ENCODE results near the gene PFKFB1.
"Not testable (repeated sequence)": the region's sequence is repeated elsewhere in the genome, so short reads cannot be mapped to it uniquely, and the experiment has no call there.

The PFKFB1 gene

GRCh38 chrX:54992911-54993622, 921 bp downstream of the PFKFB1 start:
- no peak for DNase-seq (ENCODE audit: low read depth)

DNA sequence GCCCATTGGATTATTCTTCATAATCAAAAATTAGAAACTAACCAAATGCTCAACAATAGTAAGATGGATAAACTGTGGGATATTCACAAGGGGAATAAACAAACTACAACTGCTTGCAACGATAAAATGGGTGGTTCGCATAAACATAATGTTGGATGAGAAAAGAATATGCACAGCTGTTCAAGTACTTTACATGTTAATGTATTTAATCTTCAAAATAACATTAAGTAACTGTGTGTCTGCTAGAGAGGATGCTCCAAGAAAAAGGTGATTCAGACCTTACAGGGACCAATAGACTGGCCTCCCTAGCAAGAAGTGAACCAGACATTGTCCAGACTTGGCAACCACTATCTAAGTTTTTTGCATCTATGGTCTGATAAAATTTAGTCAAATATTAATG, 2.3 kb downstream of the PFKFB1 start:
- DNase-seq (ENCODE audit: low read depth): no peak

- DNase-seq (ENCODE audit: low read depth): not testable (repeated sequence)
Measured at GRCh38 chrX:54983306-54983705, 10.7 kb downstream of the PFKFB1 start.

DNA sequence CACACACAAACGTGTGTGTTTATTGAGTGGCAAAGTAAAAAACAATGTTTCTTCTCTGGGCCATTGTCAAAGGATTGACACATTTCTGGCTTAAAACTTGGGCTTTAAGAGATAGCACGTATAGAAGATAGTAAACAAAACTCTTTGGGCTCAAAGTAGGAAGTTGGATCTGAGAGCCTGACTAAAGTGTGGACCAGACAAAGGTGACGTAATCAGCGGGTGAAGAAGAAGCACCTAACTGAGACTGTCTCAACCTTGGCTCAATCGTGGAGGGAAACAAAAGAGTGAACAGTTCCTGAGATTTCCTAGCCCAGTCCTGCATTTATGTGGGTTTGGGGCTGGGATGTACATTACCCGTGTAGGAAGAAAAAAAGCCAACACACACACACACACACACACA, 13.7 kb downstream of the PFKFB1 start:
- DNase-seq (ENCODE audit: low read depth): no peak

DNA sequence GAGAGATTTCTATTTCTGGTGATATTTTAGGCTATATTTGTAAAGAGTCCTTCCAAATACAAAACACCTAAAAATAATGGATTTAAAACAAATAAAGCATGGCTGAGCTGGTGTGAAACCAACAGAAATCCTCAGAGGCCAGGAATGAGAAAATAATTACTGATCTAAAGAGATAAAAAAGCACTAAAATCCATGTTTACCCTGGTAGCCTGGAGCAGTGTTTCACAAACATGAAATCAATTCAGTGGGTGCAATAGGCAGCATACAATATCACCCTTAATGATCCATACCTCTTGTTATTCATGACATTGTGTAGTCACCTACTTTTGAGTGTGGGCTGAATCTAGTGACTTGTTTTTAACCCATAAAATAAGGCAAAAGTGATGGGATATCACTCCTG, 14.6 kb downstream of the PFKFB1 start:
- DNase-seq (ENCODE audit: low read depth): no peak

- no peak for DNase-seq (ENCODE audit: low read depth)
Measured at GRCh38 chrX:54978448-54978847, 15.5 kb downstream of the PFKFB1 start.

- DNase-seq (ENCODE audit: low read depth): no peak
Measured at GRCh38 chrX:54977387-54977786, 16.6 kb downstream of the PFKFB1 start.

DNA sequence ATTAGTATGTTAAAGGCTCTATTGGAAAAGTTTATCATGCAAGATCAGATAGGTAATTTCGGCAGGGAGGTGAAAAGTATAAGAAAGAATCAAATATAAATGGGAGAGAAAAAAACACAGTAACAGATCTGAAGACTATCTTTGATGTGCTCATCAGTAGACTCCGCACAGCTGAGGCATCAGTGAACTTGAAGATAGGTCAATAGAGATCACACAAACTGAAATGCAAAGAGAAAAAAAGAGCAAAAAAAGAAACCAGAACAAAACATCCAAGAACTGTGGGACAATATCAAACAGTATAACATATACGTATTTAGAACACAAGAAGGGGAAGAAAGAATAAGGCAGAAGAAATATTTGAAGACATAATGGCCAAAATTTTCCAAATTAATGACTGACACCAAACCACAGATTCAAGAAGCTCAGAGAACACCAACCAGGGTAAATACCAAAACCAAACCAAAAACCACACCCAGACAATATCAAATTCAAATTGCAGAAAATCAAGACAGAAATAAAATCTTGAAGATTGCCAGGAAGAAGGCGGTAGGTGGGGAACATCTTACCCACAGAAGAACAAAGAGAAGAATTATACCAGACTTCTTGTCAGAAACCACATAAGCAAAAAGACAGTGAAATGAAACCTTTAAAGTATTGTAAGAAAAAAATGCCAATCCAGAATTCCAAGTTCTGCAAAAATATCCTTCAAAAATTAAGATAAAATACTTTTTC, 29.1 kb downstream of the PFKFB1 start:
- no peak for DNase-seq (ENCODE audit: low read depth)

DNA sequence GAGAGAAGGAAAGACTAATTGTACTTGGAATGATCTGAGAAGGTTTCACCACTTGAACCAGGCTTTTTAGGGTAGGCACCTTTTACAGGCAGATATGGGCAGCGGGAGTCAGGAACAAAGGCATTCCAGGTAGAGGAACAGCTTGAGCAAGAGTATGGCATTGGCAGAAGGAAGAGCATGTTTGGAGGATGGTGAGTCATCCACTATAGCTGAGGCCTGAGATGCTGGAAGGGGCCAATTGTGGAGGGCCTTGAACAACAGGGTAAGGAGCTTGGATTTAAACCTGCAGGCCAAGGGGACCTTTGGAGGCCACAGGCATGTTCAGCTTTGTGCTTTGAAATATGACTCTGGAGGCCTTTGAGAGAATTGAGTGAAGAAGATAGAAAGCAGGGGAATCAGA, 32.2 kb downstream of the PFKFB1 start:
- no peak for DNase-seq (ENCODE audit: low read depth)

DNA sequence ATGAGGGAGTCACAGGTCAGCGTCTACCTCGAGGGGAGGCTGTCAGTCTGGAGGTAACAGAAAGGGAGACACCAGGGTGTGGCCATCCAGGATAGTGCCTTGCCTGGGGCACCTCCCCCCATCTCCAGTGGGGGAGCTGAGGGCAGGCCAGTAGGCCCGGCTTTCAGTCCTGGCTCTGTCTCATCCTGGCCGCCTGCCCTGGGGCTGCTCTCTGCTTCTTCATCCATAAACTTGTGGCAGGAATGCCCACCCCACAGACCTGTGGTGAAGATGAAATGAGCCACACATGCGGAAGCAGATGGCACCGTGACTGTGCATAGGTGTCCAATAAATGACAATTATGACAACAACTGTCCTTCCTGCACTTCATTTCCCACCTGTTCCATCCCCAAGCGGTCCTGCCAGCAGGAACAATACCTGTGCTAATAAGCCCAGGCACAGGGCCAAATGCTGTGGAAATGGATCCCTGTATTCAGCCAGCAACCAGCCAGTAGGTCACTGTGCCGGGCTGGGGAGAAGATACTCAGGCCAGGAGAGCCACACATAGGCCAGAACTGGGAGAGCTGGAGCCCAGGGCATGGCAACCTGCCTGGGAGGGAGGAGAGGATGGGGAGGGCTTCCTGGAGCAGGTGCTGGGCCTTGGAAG, 43.1 kb downstream of the PFKFB1 start:
- DNase-seq (ENCODE audit: low read depth): no peak

DNA sequence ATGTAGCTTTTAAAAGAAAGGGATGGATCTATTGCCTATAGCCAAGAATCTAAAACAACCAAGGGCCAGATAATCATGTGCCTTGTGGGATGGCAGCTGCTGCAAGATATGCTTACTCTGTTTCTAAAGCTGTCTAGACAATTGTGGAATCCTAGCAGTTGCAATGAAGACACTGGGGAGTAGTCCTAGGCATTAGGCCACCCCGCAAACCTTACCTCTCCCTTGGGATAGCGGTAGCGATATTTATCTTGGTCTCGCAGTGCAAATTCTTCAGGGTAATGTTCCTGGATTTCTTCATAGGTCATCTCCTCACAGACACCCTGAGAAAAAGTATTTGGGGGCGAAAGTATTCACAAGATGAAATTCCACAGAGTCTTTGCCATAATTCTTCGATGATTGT, 48.8 kb downstream of the PFKFB1 start:
- no peak for DNase-seq (ENCODE audit: low read depth)

- no peak for DNase-seq (ENCODE audit: low read depth)
Measured at GRCh38 chrX:54944816-54945215, 49.2 kb downstream of the PFKFB1 start.

- no peak for DNase-seq (ENCODE audit: low read depth)
Measured at GRCh38 chrX:54937416-54937815, 56.6 kb downstream of the PFKFB1 start.

- no peak for DNase-seq (ENCODE audit: low read depth)
Measured at GRCh38 chrX:54935306-54935705, 58.7 kb downstream of the PFKFB1 start.

DNA sequence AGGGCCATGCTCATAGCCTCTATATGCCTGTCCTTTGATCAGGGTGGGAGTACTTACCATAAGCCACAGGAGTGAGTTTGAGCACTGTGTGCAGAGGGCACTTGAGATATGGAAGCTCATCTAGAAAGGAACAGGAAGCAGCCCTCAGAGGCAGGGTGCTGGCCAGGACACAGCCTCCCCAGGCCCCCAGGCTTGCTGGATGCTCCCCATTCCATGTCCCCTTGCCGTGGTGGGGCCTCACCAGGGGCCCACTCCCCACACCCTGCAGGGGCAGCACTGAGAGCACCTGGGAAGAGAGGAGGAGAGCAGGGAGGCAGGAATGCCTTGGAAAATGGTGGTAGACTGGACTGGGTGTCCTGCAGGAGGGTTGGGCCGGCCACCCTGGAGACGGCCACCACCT, 59.1 kb downstream of the PFKFB1 start:
- DNase-seq (ENCODE audit: low read depth): no peak

GRCh38 chrX:54934058-54934457, 59.9 kb downstream of the PFKFB1 start:
- no peak for DNase-seq (ENCODE audit: low read depth)

- no peak for DNase-seq (ENCODE audit: low read depth)
Measured at GRCh38 chrX:54933150-54933826, 60.7 kb downstream of the PFKFB1 start.

DNA sequence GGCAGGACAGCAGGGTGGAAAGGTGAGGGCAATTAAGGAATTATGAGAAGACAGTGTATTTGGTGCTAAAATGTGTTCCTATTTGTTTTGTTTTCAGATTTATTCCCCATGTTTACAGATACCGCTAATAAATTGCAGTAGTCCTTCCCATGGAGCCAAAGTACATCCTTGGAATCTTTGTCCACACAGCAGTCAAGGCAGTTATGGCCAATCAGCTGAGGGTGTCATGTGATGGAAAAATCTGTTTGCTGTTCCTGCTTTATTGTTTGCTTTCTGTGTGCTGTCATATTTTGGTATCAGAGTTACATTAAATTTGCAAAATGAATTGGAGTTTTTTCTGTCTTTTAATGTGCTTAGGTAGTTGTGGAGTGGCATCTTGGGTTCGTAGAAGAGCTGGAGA, 62.9 kb downstream of the PFKFB1 start:
- DNase-seq (ENCODE audit: low read depth): no peak

DNA sequence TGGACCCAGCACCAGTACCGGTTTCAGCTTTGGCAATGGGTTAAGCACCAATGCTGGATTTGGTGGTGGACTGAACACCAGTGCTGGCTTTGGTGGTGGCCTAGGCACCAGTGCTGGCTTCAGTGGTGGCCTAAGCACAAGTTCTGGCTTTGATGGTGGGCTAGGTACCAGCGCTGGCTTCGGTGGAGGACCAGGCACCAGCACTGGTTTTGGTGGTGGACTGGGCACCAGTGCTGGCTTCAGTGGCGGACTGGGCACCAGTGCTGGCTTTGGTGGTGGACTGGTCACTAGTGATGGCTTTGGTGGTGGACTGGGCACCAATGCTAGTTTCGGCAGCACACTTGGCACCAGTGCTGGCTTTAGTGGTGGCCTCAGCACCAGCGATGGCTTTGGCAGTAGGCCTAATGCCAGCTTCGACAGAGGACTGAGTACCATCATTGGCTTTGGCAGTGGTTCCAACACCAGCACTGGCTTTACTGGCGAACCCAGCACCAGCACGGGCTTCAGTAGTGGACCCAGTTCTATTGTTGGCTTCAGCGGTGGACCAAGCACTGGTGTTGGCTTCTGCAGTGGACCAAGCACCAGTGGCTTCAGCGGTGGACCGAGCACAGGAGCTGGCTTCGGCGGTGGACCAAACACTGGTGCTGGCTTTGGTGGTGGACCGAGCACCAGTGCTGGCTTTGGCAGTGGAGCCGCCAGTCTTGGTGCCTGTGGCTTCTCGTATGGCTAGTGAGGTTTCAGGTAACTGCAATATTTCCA, 63.5 kb downstream of the PFKFB1 start:
- no peak for DNase-seq (ENCODE audit: low read depth)

- DNase-seq (ENCODE audit: low read depth): no peak
Measured at GRCh38 chrX:54928876-54929275, 65.1 kb downstream of the PFKFB1 start.

GRCh38 chrX:54926978-54927377, 67.0 kb downstream of the PFKFB1 start:
- no peak for DNase-seq (ENCODE audit: low read depth)

GRCh38 chrX:54923376-54923775, 70.6 kb downstream of the PFKFB1 start:
- DNase-seq (ENCODE audit: low read depth): no peak

Data from fibroblast of the conjunctiva (primary cell).